SK-N-SH (cell line): ENCODE data around the gene PLOD3.

Source experiments
- CTCF ChIP-seq: fragments of 200-600 bp; sonication (generic); IDR thresholded peaks from 2 replicates; pipeline ENCODE4 v1.6.1; 2017; ENCODE audit warnings: antibody characterized with exemption, mild to moderate bottlenecking, moderate library complexity
- EZH2phosphoT487 ChIP-seq: fragments of 200-600 bp; sonication (generic); IDR thresholded peaks from 2 replicates; pipeline ENCODE4 v1.6.1; 2017; ENCODE audit warnings: low read depth, mixed run types, mild to moderate bottlenecking, antibody characterized with exemption, moderate library complexity, borderline replicate concordance
- FOXM1 ChIP-seq: IDR thresholded peaks from 2 replicates; pipeline ENCODE4 v1.4.0; 2012; ENCODE audit warnings: low read depth, mild to moderate bottlenecking
- GABPA ChIP-seq: IDR thresholded peaks from 2 replicates; pipeline ENCODE4 v1.4.0; 2012; ENCODE audit warnings: low read depth, mild to moderate bottlenecking
- MAX ChIP-seq: IDR thresholded peaks from 2 replicates; pipeline ENCODE4 v1.4.0; 2012; ENCODE audit warnings: low read depth
- POLR2AphosphoS5 ChIP-seq: IDR thresholded peaks from 2 replicates; pipeline ENCODE4 v1.6.1; 2012; ENCODE audit warnings: low read depth, low read length
- SIN3A ChIP-seq: IDR thresholded peaks from 2 replicates; pipeline ENCODE4 v1.6.1; 2012; ENCODE audit warnings: low read depth, mild to moderate bottlenecking, low read length, moderate library complexity, borderline replicate concordance
- TF ChIP-seq, protein P1 (sequence below): IDR thresholded peaks from 2 replicates; pipeline ENCODE4 v1.4.0; 2012; ENCODE audit warnings: low read depth, borderline replicate concordance

GRCh38 chr7:101189109-101189508 is 28.3 kb downstream of the PLOD3 start:
- no peak for TF ChIP-seq MAX
- no peak for TF ChIP-seq POLR2AphosphoS5
- TF ChIP-seq CTCF: no peak
- TF ChIP-seq EZH2phosphoT487: no peak
- no peak for TF ChIP-seq SIN3A
- TF ChIP-seq, protein P1, sequence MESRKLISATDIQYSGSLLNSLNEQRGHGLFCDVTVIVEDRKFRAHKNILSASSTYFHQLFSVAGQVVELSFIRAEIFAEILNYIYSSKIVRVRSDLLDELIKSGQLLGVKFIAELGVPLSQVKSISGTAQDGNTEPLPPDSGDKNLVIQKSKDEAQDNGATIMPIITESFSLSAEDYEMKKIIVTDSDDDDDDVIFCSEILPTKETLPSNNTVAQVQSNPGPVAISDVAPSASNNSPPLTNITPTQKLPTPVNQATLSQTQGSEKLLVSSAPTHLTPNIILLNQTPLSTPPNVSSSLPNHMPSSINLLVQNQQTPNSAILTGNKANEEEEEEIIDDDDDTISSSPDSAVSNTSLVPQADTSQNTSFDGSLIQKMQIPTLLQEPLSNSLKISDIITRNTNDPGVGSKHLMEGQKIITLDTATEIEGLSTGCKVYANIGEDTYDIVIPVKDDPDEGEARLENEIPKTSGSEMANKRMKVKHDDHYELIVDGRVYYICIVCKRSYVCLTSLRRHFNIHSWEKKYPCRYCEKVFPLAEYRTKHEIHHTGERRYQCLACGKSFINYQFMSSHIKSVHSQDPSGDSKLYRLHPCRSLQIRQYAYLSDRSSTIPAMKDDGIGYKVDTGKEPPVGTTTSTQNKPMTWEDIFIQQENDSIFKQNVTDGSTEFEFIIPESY: no peak
- no peak for TF ChIP-seq GABPA
- TF ChIP-seq FOXM1: no peak
